Upper lobe of left lung (tissue), 6 donors: ENCODE measurements around the gene CPA3. TPM values are rescaled to one million over a fixed set of nuclear protein-coding genes. Genes with fewer than 3 reads are reported as not detected.

Experiments
- ATAC-seq, 2 donors: fragments of 200-7000 bp; cut with Tn5 transposase; one replicate each; pipeline ENCODE4 v1.9.1; 2022; ENCODE audit warnings: mild to moderate bottlenecking in 2 of 2, moderate library complexity in 2 of 2; ENCODE audit not compliant: low FRiP score in 2 of 2
- DNase-seq, 2 donors: peaks; one replicate each; pipeline ENCODE4 v3.0.0-alpha.2; 2019 to 2020
- H3K27ac ChIP-seq, 4 donors: fragments of 200-600 bp; sonication (generic); one replicate each; pipeline ENCODE4 v1.5.1; 2016 to 2019
- H3K27me3 ChIP-seq, 4 donors: fragments of 200-600 bp; sonication (generic); one replicate each; pipeline ENCODE4 v1.5.1; 2017 to 2019
- H3K36me3 ChIP-seq, 4 donors: fragments of 200-600 bp; sonication (generic); one replicate each; pipeline ENCODE4 v1.5.1; 2016 to 2019
- H3K4me1 ChIP-seq, 4 donors: fragments of 200-600 bp; sonication (generic); one replicate each; pipeline ENCODE4 v1.5.1; 2018 to 2019
- H3K4me3 ChIP-seq, 4 donors: fragments of 200-600 bp; sonication (generic); one replicate each; pipeline ENCODE4 v1.5.1; 2017 to 2019; ENCODE audit warnings: mild to moderate bottlenecking in 2 of 4, moderate library complexity in 1 of 4
- H3K9me3 ChIP-seq, 4 donors: fragments of 200-600 bp; sonication (generic); one replicate each; pipeline ENCODE4 v1.5.1; 2018 to 2019
- EP300 ChIP-seq, 4 donors: sonication (generic); formaldehyde crosslinking; IDR thresholded peaks; one replicate each; pipeline ENCODE4 v1.5.1; 2017; ENCODE audit warnings: antibody characterized with exemption in 4 of 4, control low read depth in 2 of 4
- POLR2A ChIP-seq, 4 donors: fragments of 450-650 bp; IDR thresholded peaks; one replicate each; pipeline ENCODE4 v1.5.1; 2016 to 2017; ENCODE audit warnings: antibody characterized with exemption in 4 of 4, mild to moderate bottlenecking in 2 of 4
- POLR2AphosphoS5 ChIP-seq, 2 donors: sonication (generic); formaldehyde crosslinking; IDR thresholded peaks; one replicate each; pipeline ENCODE4 v1.5.1; 2017; ENCODE audit warnings: antibody characterized with exemption in 2 of 2
- WGBS, 2 donors: methylation state at CpG; one replicate each; pipeline ENCODE4 v1.1.5; 2017 to 2018; 5-methylcytosine and 5-hydroxymethylcytosine counted together
- total RNA-seq, 6 donors: library from RNA; depleted of rRNA in 4 of 6; stranded (reverse); fragments of >200 nt in 4 of 6; gene quantifications; one replicate each; pipeline versions ENCODE4 v1.1.0 to v1.2.1, GENCODE V29; 2016 to 2021
- TF ChIP-seq, protein P1 (sequence below), 6 experiments: fragments of 450-650 bp in 4 of 6; fragments of 200-600 bp in 2 of 6; sonication (generic) in 2 of 6; IDR thresholded peaks; one replicate each; pipeline ENCODE4 v1.5.1; 2016 to 2019; ENCODE audit warnings: antibody characterized with exemption in 6 of 6
- donor health status: DM: no; HTN: no; CAD: no; lungs with moderate emphysema.
- donor health status: DM: no; HTN: yes; CAD: no; lungs with severe emphysema.

CPA3 gene
- total RNA-seq, 6 donors from 2014 or later: 3.4 to 63.2 (median 35.6) TPM

DNA sequence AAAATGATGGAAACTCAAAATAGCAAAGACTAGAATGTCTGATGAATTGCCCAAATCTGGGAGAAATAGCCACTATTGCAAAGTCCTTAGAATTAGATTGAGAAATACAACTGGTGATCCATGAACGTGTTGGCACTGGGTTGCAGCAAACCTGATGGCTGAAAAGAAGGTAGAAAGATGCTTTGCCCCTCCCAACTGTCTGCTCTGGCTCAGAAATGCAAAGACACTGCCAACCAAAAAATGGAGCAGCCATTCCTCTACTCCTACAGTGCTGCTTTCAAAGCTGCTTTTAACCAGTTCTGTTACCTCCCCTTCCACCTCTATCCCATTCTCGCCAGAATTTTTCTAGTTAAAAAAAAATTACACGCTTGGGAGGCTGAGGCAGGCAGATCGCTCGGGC is 60.7 kb downstream of the CPA3 start:
- H3K4me3 ChIP-seq: no peak overlapping the region
- H3K27me3 ChIP-seq: no peaks in the 10 kb centered on the region
- no peak overlapping the region for H3K27ac ChIP-seq
- no peaks in the 10 kb centered on the region for H3K4me1 ChIP-seq
- peaks cover 0 to under 1% (median 0%) of the 10 kb centered on the region in 4 donors for H3K9me3 ChIP-seq
- no peak for ATAC-seq
- 86 to 87% methylated on average over 5 of the region's 5 CpGs for WGBS, 2 donors
- no peak for DNase-seq
- H3K36me3 ChIP-seq: no peaks in the 10 kb centered on the region
- TF ChIP-seq POLR2AphosphoS5 (IDR thresholded peaks at IDR 0.05): no peak
- no peak for TF ChIP-seq EP300 (IDR thresholded peaks at IDR 0.05)
- TF ChIP-seq, protein P1, sequence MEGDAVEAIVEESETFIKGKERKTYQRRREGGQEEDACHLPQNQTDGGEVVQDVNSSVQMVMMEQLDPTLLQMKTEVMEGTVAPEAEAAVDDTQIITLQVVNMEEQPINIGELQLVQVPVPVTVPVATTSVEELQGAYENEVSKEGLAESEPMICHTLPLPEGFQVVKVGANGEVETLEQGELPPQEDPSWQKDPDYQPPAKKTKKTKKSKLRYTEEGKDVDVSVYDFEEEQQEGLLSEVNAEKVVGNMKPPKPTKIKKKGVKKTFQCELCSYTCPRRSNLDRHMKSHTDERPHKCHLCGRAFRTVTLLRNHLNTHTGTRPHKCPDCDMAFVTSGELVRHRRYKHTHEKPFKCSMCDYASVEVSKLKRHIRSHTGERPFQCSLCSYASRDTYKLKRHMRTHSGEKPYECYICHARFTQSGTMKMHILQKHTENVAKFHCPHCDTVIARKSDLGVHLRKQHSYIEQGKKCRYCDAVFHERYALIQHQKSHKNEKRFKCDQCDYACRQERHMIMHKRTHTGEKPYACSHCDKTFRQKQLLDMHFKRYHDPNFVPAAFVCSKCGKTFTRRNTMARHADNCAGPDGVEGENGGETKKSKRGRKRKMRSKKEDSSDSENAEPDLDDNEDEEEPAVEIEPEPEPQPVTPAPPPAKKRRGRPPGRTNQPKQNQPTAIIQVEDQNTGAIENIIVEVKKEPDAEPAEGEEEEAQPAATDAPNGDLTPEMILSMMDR (IDR thresholded peaks at IDR 0.05): no peak
- TF ChIP-seq POLR2A (IDR thresholded peaks at IDR 0.05): no peak

DNA sequence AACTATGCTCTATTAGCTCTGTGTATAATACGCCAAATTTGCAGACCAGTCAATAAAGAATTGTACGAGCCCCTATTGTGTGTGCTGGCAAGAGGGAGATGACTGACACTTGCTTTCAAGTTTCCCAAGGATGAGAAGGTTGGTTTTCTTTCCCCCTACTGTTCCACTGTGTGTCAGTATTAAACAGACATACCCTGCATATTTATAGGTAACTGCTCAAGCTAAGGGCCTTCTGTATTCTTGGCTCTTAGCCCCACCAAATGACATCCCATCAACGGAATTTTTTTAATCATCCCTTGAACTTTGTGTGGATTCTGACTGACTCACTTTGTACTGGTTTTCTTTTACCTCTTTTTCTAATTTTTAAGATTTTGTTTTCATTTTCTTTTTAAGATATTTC is 65.7 kb downstream of the CPA3 start:
- no peak overlapping the region for H3K27ac ChIP-seq
- H3K4me1 ChIP-seq: no peaks in the 10 kb centered on the region
- ATAC-seq (no peak), DNase-seq (no peak)
- H3K27me3 ChIP-seq: no peaks in the 10 kb centered on the region
- WGBS, 2 donors: 76 to 83% methylated on average over 3 of the region's 3 CpGs
- H3K4me3 ChIP-seq: no peak overlapping the region
- H3K9me3 ChIP-seq: no peaks in the 10 kb centered on the region
- no peaks in the 10 kb centered on the region for H3K36me3 ChIP-seq
- TF ChIP-seq EP300 (IDR thresholded peaks at IDR 0.05): no peak
- TF ChIP-seq, protein P1 (IDR thresholded peaks at IDR 0.05): no peak
- no peak for TF ChIP-seq POLR2AphosphoS5 (IDR thresholded peaks at IDR 0.05)
- no peak for TF ChIP-seq POLR2A (IDR thresholded peaks at IDR 0.05)

DNA sequence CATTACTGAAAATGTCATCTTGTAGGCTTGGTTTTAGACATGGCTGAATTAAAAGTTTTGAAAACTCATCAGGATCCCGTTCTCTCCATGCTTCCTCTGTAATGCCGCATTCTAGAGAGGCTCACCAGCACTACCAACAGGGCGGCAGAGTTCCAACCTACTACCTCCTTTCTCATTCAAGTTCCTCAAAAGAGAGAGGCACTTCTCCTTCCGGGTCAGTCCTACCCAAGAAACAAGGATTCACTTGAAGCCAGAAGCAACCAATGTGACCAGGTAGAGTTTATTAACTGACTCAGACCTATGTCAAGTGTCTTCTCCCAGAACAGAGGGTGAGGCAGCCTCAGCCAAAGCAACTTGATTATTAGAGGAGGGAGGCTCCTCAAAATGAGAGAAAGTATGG is 66.5 kb downstream of the CPA3 start:
- 89 to 96% methylated on average over 4 of the region's 4 CpGs for WGBS, 2 donors
- no peaks in the 10 kb centered on the region for H3K9me3 ChIP-seq
- no peak for ATAC-seq
- DNase-seq: no peak
- H3K27ac ChIP-seq: no peak overlapping the region
- H3K4me1 ChIP-seq: no peaks in the 10 kb centered on the region
- H3K27me3 ChIP-seq: no peaks in the 10 kb centered on the region
- H3K4me3 ChIP-seq: no peak overlapping the region
- TF ChIP-seq POLR2AphosphoS5 (IDR thresholded peaks at IDR 0.05) (no peak), EP300 (IDR thresholded peaks at IDR 0.05) (no peak), POLR2A (IDR thresholded peaks at IDR 0.05) (no peak)
- TF ChIP-seq, protein P1 (IDR thresholded peaks at IDR 0.05): no peak
- H3K36me3 ChIP-seq: no peaks in the 10 kb centered on the region

DNA sequence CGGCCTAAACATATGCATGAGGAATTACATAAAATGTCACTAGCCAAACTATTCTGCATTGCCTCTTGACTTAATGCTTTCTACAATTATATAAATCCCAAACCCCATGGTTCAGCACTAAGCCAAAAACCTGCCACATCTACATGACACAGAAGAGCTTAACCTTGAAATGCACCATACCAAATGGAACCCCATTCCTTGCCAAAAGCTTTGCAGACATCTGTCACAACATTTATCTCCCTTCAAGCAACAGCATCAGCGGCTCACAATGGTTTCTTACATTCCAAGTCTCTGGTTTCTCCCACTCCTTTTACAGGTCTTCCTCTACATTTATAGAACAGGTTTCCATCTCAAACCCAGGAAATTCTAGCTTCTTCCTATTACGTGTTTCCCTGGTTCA is 67.9 kb downstream of the CPA3 start:
- ATAC-seq (no peak), DNase-seq (no peak)
- Histone ChIP-seq H3K4me1 (no peaks in the 10 kb centered on the region), H3K27me3 (no peaks in the 10 kb centered on the region), H3K9me3 (no peaks in the 10 kb centered on the region), H3K36me3 (no peaks in the 10 kb centered on the region), H3K27ac (no peak overlapping the region), H3K4me3 (no peak overlapping the region)
- WGBS, 2 donors: 76% methylated on average over 3 of the region's 3 CpGs
- TF ChIP-seq POLR2AphosphoS5 (IDR thresholded peaks at IDR 0.05) (no peak), POLR2A (IDR thresholded peaks at IDR 0.05) (no peak), EP300 (IDR thresholded peaks at IDR 0.05) (no peak)
- TF ChIP-seq, protein P1 (IDR thresholded peaks at IDR 0.05): no peak

DNA sequence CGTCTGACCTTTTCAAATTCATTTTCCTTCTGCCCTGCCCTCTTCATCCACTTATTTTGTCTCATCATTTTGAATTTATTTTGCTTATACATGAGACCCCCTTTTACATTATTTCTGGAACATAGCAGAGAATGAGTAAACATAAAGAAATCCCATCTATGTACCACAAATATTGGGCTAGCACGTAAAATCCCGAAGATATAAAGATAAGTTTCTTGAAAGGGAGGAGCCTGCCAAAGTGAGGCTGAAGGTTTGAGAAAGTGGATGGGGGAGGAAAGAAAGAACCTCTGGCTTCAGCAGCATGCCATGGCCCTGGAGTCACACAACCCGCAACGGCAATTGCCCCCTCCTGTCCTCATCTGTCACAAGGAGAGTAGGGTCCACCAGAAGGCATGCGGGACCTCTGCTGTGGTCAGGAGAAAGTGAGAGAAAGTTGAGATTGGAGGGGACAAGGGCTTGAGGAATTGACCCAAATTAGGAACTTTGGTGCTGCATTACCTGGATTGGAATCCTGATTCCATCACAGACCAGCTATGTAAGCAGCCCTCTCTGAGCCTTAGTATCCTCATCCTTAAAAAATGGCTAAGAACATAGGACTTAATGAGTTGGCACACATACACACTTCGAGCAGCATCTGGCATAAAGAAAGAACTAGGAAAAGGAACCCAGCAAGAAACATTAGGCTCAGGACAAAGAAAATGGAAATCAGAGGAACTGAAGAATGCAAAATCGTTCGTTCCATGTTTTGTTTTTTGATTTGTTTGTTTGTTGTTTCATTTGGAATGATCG is 72.6 kb downstream of the CPA3 start:
- TF ChIP-seq EP300 (IDR thresholded peaks at IDR 0.05) (no peak), POLR2AphosphoS5 (IDR thresholded peaks at IDR 0.05) (no peak), POLR2A (IDR thresholded peaks at IDR 0.05) (no peak)
- Histone ChIP-seq H3K27ac (no peak overlapping the region), H3K4me1 (no peaks in the 10 kb centered on the region), H3K36me3 (no peaks in the 10 kb centered on the region), H3K4me3 (no peak overlapping the region), H3K27me3 (no peaks in the 10 kb centered on the region), H3K9me3 (no peaks in the 10 kb centered on the region)
- WGBS, 2 donors: 79 to 87% methylated on average over 10 of the region's 10 CpGs
- no peak for DNase-seq
- no peak for ATAC-seq
